ENCODE measurements around the gene SPTBN1.

The SPTBN1 gene

DNA sequence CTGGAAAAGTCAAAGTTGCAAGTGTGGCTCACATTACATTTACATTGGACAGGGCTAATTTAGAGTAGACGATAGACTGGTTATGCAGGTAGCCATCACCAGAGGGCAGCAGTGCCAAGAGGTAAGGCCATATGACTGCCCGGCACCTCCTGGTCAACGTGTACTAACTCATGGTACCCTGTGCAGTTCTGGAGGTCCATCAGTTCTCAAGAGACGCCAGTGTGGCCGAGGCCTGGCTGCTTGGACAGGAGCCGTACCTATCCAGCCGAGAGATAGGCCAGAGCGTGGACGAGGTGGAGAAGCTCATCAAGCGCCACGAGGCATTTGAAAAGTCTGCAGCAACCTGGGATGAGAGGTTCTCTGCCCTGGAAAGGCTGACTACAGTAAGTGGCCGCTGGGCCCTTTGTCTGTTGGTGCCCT lies 201.5 kb downstream of the SPTBN1 start:
- H3K4me3 ChIP-seq (ENCODE audit: low read depth, low read length): no peak overlapping the region
- peak; percentile 66 for DNase-seq (ENCODE audit: low read depth)
- TF ChIP-seq, protein P1, sequence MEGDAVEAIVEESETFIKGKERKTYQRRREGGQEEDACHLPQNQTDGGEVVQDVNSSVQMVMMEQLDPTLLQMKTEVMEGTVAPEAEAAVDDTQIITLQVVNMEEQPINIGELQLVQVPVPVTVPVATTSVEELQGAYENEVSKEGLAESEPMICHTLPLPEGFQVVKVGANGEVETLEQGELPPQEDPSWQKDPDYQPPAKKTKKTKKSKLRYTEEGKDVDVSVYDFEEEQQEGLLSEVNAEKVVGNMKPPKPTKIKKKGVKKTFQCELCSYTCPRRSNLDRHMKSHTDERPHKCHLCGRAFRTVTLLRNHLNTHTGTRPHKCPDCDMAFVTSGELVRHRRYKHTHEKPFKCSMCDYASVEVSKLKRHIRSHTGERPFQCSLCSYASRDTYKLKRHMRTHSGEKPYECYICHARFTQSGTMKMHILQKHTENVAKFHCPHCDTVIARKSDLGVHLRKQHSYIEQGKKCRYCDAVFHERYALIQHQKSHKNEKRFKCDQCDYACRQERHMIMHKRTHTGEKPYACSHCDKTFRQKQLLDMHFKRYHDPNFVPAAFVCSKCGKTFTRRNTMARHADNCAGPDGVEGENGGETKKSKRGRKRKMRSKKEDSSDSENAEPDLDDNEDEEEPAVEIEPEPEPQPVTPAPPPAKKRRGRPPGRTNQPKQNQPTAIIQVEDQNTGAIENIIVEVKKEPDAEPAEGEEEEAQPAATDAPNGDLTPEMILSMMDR (IDR thresholded peaks at IDR 0.05; ENCODE audit: insufficient read depth, low read depth, low read length, missing control alignments): peak; percentile 66

DNA sequence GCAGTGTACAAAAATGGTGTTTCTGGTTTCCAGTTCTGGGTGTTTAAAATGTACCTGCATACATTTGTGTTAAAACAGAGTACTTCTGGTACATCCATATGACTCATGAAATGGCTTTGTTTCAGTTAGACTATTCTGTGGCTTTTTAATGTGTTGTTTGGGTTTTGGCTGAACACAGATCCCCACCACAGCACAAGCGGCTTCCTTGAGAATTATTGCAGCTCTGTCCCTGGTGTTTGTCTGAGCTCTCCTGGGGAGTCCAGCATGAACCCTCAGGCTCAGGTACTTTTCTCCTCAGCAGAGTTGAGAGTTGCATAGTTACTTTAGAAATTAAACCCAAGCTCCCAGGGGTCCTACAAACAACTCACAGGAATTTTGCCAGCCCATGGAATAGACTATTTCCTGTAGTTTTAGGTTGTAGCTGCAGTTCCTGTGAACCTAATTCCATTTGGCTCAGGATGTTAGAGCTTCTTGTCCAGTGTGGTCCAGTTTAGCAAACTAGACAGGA lies 202.5 kb downstream of the SPTBN1 start:
- DNase-seq (ENCODE audit: low read depth): no peak
- no peak overlapping the region for H3K4me3 ChIP-seq (ENCODE audit: low read depth, low read length)
- TF ChIP-seq, protein P1 (IDR thresholded peaks at IDR 0.05; ENCODE audit: insufficient read depth, low read depth, low read length, missing control alignments): no peak

DNA sequence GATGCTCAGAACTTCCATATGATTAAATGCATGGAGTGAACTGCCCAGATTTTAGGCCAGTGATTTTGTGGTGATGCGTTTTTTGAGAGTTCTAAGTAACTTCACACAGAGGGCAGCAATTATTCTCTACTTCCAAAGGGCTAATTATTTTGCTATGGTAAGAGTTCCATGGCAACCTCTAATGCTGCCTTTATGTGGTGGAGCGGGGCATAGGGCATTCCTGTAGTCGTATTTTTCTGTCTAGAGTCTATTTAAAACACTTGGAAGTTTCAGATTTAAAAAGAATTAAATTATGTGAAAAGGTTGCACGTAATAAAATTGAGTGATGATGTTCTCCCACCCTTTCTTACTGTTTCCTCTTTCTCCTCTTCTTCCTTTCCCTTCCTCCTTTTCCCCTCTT lies 203.4 kb downstream of the SPTBN1 start:
- TF ChIP-seq, protein P1 (IDR thresholded peaks at IDR 0.05; ENCODE audit: insufficient read depth, low read depth, low read length, missing control alignments): no peak
- no peak for DNase-seq (ENCODE audit: low read depth)

DNA sequence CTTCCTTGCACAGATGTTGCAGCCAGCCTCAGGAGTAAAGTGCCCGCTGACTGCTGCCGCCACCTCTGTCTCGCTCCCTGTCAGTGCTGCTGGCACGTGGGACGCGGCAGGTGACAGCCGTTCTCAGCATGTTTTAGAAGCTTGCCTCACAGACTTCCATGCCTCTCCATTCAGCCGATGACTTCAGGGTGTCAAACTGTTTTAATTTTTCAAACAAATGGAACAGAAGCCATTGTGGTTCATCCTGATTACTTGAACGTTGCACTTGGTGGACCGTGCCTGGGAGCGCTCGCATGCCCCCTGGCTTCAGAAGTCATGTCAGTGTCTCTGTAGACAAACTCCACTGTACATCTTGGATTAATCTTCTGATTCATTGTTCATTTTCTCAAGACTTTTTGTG lies 204.6 kb downstream of the SPTBN1 start:
- H3K4me3 ChIP-seq (ENCODE audit: low read depth, low read length): no peak overlapping the region
- TF ChIP-seq, protein P1 (IDR thresholded peaks at IDR 0.05; ENCODE audit: insufficient read depth, low read depth, low read length, missing control alignments): no peak
- no peak for DNase-seq (ENCODE audit: low read depth)

More for the DNA sequence above, 203.4 kb downstream of the SPTBN1 start:
- H3K4me3 ChIP-seq (ENCODE audit: low read depth, low read length): no peak overlapping the region

DNA sequence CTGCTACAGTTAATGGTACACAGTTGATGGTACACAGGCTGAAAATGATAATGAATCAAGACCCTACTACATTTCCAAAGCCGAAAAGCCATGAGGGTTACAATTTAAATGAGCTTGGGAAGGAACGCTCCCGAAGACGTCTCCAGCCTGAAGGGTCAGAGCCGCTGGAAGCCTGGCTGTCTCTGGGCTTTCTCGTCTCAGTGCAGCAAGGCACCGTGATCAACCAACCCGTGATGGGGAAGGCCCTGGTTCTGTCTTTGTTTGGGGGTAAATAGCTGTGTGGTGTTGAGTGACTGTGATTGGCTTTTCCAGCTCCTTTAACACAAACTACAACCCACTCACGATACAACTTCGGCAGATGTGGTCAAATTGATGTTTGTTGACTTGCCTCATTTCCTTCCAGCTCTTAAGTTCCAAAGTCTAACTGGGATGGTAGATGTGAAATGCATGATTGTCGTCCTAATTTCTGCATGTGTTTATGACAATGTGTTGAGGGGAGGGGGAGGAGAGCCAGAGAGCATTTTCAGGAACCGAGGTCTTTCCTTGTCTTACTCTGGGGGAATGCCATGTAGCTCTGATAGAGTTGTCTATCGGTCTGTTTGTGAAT lies 207.4 kb downstream of the SPTBN1 start:
- DNase-seq (ENCODE audit: low read depth): no peak
- H3K4me3 ChIP-seq (ENCODE audit: low read depth, low read length): no peak overlapping the region
- TF ChIP-seq, protein P1 (IDR thresholded peaks at IDR 0.05; ENCODE audit: insufficient read depth, low read depth, low read length, missing control alignments): no peak

DNA sequence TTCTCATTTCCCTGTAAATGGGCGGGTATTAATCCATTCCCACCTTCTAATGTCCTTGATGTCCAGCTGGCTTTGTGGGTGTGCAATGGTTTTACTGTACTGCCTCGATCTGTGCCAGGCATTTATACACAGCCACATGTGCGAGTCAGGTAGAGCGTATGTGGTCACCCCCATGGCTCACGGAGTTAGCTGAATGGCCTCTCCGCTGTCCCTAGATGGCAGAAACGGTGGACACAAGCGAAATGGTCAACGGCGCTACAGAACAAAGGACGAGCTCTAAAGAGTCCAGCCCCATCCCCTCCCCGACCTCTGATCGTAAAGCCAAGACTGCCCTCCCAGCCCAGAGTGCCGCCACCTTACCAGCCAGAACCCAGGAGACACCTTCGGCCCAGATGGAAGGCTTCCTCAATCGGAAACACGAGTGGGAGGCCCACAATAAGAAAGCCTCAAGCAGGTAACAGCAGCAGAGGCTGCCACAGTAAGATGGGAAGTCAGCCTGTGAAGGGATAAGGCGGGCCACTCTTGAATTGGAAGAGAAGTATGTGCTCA lies 208.2 kb downstream of the SPTBN1 start:
- no peak for DNase-seq (ENCODE audit: low read depth)
- TF ChIP-seq, protein P1 (IDR thresholded peaks at IDR 0.05; ENCODE audit: insufficient read depth, low read depth, low read length, missing control alignments): no peak
- H3K4me3 ChIP-seq (ENCODE audit: low read depth, low read length): no peak overlapping the region
